ENCODE measurements around the gene KAZN.
"Not testable (repeated sequence)": the region's sequence is repeated elsewhere in the genome, so short reads cannot be mapped to it uniquely, and the experiment has no call there.

The KAZN gene

GRCh38 chr1:14956579-14957195 lies 358.2 kb downstream of the KAZN start:
- no peak for DNase-seq (ENCODE audit: low read depth)

- no peak for DNase-seq (ENCODE audit: low read depth)
Observed at GRCh38 chr1:14957375-14958098, 359.1 kb downstream of the KAZN start.

GRCh38 chr1:14958249-14959058 lies 360.0 kb downstream of the KAZN start:
- no peak for DNase-seq (ENCODE audit: low read depth)

GRCh38 chr1:14959059-14959694 lies 360.7 kb downstream of the KAZN start:
- DNase-seq (ENCODE audit: low read depth): no peak

GRCh38 chr1:14961661-14962267 lies 363.3 kb downstream of the KAZN start:
- DNase-seq (ENCODE audit: low read depth): no peak

GRCh38 chr1:14962407-14962806 lies 363.9 kb downstream of the KAZN start:
- DNase-seq (ENCODE audit: low read depth): no peak

- DNase-seq (ENCODE audit: low read depth): not testable (repeated sequence)
Observed at GRCh38 chr1:14963791-14964710, 365.6 kb downstream of the KAZN start.

GRCh38 chr1:14964711-14965055 lies 366.2 kb downstream of the KAZN start:
- DNase-seq (ENCODE audit: low read depth): no peak

GRCh38 chr1:14968251-14968851 lies 369.9 kb downstream of the KAZN start:
- DNase-seq (ENCODE audit: low read depth): no peak

- no peak for DNase-seq (ENCODE audit: low read depth)
Observed at GRCh38 chr1:14969006-14969405, 370.5 kb downstream of the KAZN start.

GRCh38 chr1:14970115-14970798 lies 371.8 kb downstream of the KAZN start:
- DNase-seq (ENCODE audit: low read depth): no peak

GRCh38 chr1:14970799-14971141 lies 372.3 kb downstream of the KAZN start:
- no peak for DNase-seq (ENCODE audit: low read depth)

GRCh38 chr1:14971221-14971620 lies 372.7 kb downstream of the KAZN start:
- no peak for DNase-seq (ENCODE audit: low read depth)

- no peak for DNase-seq (ENCODE audit: low read depth)
Observed at GRCh38 chr1:14972107-14972506, 373.6 kb downstream of the KAZN start.

GRCh38 chr1:14973773-14974172 lies 375.3 kb downstream of the KAZN start:
- no peak for DNase-seq (ENCODE audit: low read depth)

GRCh38 chr1:14974361-14974760 lies 375.9 kb downstream of the KAZN start:
- no peak for DNase-seq (ENCODE audit: low read depth)

- DNase-seq (ENCODE audit: low read depth): no peak
Observed at GRCh38 chr1:14975119-14975518, 376.6 kb downstream of the KAZN start.

GRCh38 chr1:14976256-14976655 lies 377.8 kb downstream of the KAZN start:
- DNase-seq (ENCODE audit: low read depth): no peak

- DNase-seq (ENCODE audit: low read depth): no peak
Observed at GRCh38 chr1:14977338-14977931, 378.9 kb downstream of the KAZN start.
